ENCODE results near the gene OR5AK2. TPM values are rescaled to one million over a fixed set of nuclear protein-coding genes. Genes with fewer than 3 reads are reported as not detected.
"Not testable (repeated sequence)": the region's sequence is repeated elsewhere in the genome, so short reads cannot be mapped to it uniquely, and the experiment has no call there.

The OR5AK2 gene, protein sequence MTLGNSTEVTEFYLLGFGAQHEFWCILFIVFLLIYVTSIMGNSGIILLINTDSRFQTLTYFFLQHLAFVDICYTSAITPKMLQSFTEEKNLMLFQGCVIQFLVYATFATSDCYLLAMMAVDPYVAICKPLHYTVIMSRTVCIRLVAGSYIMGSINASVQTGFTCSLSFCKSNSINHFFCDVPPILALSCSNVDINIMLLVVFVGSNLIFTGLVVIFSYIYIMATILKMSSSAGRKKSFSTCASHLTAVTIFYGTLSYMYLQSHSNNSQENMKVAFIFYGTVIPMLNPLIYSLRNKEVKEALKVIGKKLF
- polyA plus RNA-seq (2013, experiment 1 of 2) = not detected
- not detected for polyA plus RNA-seq (2013, experiment 2 of 2)

DNA sequence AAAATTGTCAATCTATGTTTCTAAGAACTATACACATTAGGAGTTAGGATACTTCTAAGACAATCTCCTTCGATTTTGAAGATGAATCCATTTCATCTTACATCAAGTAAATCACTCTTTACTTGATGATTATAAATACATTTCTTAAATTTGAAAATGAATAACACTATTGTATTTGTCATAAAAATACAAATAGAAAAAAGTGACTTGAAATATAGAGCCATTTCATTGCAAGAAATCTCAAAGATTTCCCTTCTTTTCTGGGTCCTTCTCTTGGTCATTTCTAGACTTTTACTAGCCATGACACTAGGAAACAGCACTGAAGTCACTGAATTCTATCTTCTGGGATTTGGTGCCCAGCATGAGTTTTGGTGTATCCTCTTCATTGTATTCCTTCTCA is at the start of gene OR5AK2:
TSS of gene OR5AK2 (plus strand) at position 301 of the 400 bp plus-strand sequence. CDS start at position 301, 0 bp downstream.
- WGBS (ENCODE audit: extremely low coverage, insufficient coverage, low lambda C conversion rate) = no CpG with 5 or more reads among the region's 1 CpG
- Histone ChIP-seq H3K79me1 (ENCODE audit: low read length) (no peaks in the 10 kb centered on the region), H3K79me2 (ENCODE audit: control insufficient read depth, insufficient read depth, low read length) (no peaks in the 10 kb centered on the region), H4K8ac (ENCODE audit: low read depth, low read length) (no peak within 1 kb of the TSS), H4K5ac (ENCODE audit: low read length) (no peak within 1 kb of the TSS), H3K4me3 (ENCODE audit: low read length) (no peak within 1 kb of the TSS), H3K4ac (ENCODE audit: low read depth, low read length) (no peak within 1 kb of the TSS), H3K56ac (ENCODE audit: low read length) (no peak within 1 kb of the TSS), H3K9ac (ENCODE audit: low read length) (no peak within 1 kb of the TSS), H3K27ac (ENCODE audit: low read depth, low read length) (no peak within 1 kb of the TSS), H3K4me2 (ENCODE audit: low read length) (no peak within 1 kb of the TSS), H3K4me1 (ENCODE audit: control insufficient read depth, low read depth, low read length) (no peaks in the 10 kb centered on the region), H2BK120ac (ENCODE audit: low read depth, low read length) (no peak within 1 kb of the TSS), H2AK5ac (ENCODE audit: low read length) (no peak within 1 kb of the TSS), H3K23ac (ENCODE audit: low read length) (no peak within 1 kb of the TSS), H2BK15ac (replicated peaks; ENCODE audit: low read depth) (no peak within 1 kb of the TSS), H3K18ac (ENCODE audit: low read length) (no peak within 1 kb of the TSS), H3K36me3 (ENCODE audit: control insufficient read depth, insufficient read depth, low read length) (no peaks in the 10 kb centered on the region), H3K27me3 (ENCODE audit: insufficient read depth, low read length, poor library complexity) (no peaks in the 10 kb centered on the region), H2BK5ac (ENCODE audit: low read length) (no peak within 1 kb of the TSS)
- DNase-seq = no peak

DNA sequence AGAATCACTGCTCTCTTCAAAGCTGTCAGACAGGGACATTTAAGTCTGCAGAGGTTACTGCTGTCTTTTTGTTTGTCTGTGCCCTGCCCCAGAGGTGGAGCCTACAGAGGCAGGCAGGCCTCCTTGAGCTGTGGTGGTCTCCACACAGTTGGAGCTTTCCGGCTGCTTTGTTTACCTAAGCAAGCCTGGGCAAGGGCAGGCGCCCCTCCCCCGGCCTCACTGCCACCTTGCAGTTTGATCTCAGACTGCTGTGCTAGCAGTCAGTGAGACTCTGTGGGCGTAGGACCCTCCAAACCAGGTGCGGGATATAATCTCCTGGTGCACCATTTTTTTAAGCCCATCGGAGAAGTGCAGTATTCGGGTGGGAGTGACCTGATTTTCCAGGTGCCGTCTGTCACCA is 43.2 kb upstream of the OR5AK2 start:
- not testable (repeated sequence) for H3K18ac ChIP-seq (ENCODE audit: low read length); H3K23ac ChIP-seq (ENCODE audit: low read length); H2BK120ac ChIP-seq (ENCODE audit: low read depth, low read length); H4K5ac ChIP-seq (ENCODE audit: low read length); H3K4ac ChIP-seq (ENCODE audit: low read depth, low read length); H3K36me3 ChIP-seq (ENCODE audit: control insufficient read depth, insufficient read depth, low read length); DNase-seq; H3K4me3 ChIP-seq (ENCODE audit: low read length); H4K8ac ChIP-seq (ENCODE audit: low read depth, low read length); H3K27me3 ChIP-seq (ENCODE audit: insufficient read depth, low read length, poor library complexity); H2AK5ac ChIP-seq (ENCODE audit: low read length); H3K27ac ChIP-seq (ENCODE audit: low read depth, low read length); H3K79me1 ChIP-seq (ENCODE audit: low read length); H2BK5ac ChIP-seq (ENCODE audit: low read length); H3K56ac ChIP-seq (ENCODE audit: low read length); H3K9ac ChIP-seq (ENCODE audit: low read length); H2BK15ac ChIP-seq (replicated peaks; ENCODE audit: low read depth); H3K4me1 ChIP-seq (ENCODE audit: control insufficient read depth, low read depth, low read length); H3K4me2 ChIP-seq (ENCODE audit: low read length); H3K79me2 ChIP-seq (ENCODE audit: control insufficient read depth, insufficient read depth, low read length)
- no CpG with 5 or more reads among the region's 8 CpGs for WGBS (ENCODE audit: extremely low coverage, insufficient coverage, low lambda C conversion rate)

DNA sequence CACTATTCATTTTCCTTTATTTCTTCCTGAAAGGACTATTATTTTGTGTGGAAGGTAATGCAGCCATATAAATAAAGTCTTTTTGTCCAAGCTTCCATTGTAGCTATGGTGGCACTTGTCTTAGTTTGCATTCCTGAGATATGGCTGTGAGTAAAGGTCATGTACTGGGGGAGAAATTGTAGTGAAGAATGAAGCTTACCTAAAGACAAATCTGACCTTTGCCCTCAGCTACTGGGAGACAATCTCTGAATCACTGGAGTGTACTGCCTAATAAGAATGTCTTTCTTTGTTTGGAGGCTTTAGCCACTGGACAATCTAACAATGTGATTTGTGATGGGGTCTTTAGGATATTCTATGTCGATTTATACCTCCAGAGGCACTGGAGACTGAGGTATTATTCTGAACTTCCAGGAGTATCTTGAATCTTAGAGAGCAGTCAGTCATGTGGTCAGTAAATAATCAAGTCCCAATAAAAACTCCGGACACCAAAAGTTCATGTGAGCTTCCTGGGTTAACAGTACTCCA is 39.7 kb upstream of the OR5AK2 start:
- no peak for DNase-seq
- H3K23ac ChIP-seq (ENCODE audit: low read length) = no peak overlapping the region
- H3K9ac ChIP-seq (ENCODE audit: low read length) = no peak overlapping the region
- H3K18ac ChIP-seq (ENCODE audit: low read length) = no peak overlapping the region
- H4K5ac ChIP-seq (ENCODE audit: low read length) = no peak overlapping the region
- no peak overlapping the region for H3K4me2 ChIP-seq (ENCODE audit: low read length)
- no peak overlapping the region for H3K27ac ChIP-seq (ENCODE audit: low read depth, low read length)
- H2BK5ac ChIP-seq (ENCODE audit: low read length) = no peak overlapping the region
- H4K8ac ChIP-seq (ENCODE audit: low read depth, low read length) = no peak overlapping the region
- H2AK5ac ChIP-seq (ENCODE audit: low read length) = no peak overlapping the region
- WGBS (ENCODE audit: extremely low coverage, insufficient coverage, low lambda C conversion rate) = no CpG with 5 or more reads among the region's 2 CpGs
- no peaks in the 10 kb centered on the region for H3K79me1 ChIP-seq (ENCODE audit: low read length)
- H3K4ac ChIP-seq (ENCODE audit: low read depth, low read length) = no peak overlapping the region
- no peaks in the 10 kb centered on the region for H3K36me3 ChIP-seq (ENCODE audit: control insufficient read depth, insufficient read depth, low read length)
- H3K4me1 ChIP-seq (ENCODE audit: control insufficient read depth, low read depth, low read length) = no peaks in the 10 kb centered on the region
- no peaks in the 10 kb centered on the region for H3K27me3 ChIP-seq (ENCODE audit: insufficient read depth, low read length, poor library complexity)
- no peak overlapping the region for H3K56ac ChIP-seq (ENCODE audit: low read length)
- no peaks in the 10 kb centered on the region for H3K79me2 ChIP-seq (ENCODE audit: control insufficient read depth, insufficient read depth, low read length)
- no peak overlapping the region for H2BK120ac ChIP-seq (ENCODE audit: low read depth, low read length)
- no peak overlapping the region for H2BK15ac ChIP-seq (replicated peaks; ENCODE audit: low read depth)
- no peak overlapping the region for H3K4me3 ChIP-seq (ENCODE audit: low read length)

DNA sequence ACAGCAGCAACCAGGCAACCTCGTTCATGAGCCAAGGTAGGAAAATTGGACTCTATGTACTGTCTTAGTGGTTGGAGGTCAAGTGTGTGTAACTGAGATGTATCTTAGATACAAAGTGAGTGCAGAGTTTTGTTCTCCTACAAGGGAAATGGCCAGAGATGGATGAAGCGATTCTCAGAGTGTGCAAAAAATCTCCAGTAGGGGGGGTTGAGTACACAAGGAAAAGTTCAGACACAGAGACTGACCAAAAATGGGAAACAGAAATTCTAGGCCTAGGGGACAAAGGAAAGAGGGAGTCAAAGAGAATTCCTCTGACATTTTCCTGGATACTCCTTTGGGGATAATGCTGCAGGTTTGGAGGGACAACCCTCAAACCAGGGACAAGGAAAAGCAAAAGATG is 38.2 kb upstream of the OR5AK2 start:
- H3K4me1 ChIP-seq (ENCODE audit: control insufficient read depth, low read depth, low read length) = no peaks in the 10 kb centered on the region
- H3K27ac ChIP-seq (ENCODE audit: low read depth, low read length) = no peak overlapping the region
- no peaks in the 10 kb centered on the region for H3K79me2 ChIP-seq (ENCODE audit: control insufficient read depth, insufficient read depth, low read length)
- no peak overlapping the region for H3K4me3 ChIP-seq (ENCODE audit: low read length)
- no peak overlapping the region for H3K23ac ChIP-seq (ENCODE audit: low read length)
- H3K4me2 ChIP-seq (ENCODE audit: low read length) = no peak overlapping the region
- no peaks in the 10 kb centered on the region for H3K36me3 ChIP-seq (ENCODE audit: control insufficient read depth, insufficient read depth, low read length)
- H3K27me3 ChIP-seq (ENCODE audit: insufficient read depth, low read length, poor library complexity) = no peaks in the 10 kb centered on the region
- no CpG with 5 or more reads among the region's 2 CpGs for WGBS (ENCODE audit: extremely low coverage, insufficient coverage, low lambda C conversion rate)
- H2BK120ac ChIP-seq (ENCODE audit: low read depth, low read length) = no peak overlapping the region
- no peak overlapping the region for H2BK5ac ChIP-seq (ENCODE audit: low read length)
- H4K5ac ChIP-seq (ENCODE audit: low read length) = no peak overlapping the region
- no peaks in the 10 kb centered on the region for H3K79me1 ChIP-seq (ENCODE audit: low read length)
- no peak overlapping the region for H3K56ac ChIP-seq (ENCODE audit: low read length)
- no peak overlapping the region for H4K8ac ChIP-seq (ENCODE audit: low read depth, low read length)
- DNase-seq = peak; percentile 2
- no peak overlapping the region for H3K9ac ChIP-seq (ENCODE audit: low read length)
- H2AK5ac ChIP-seq (ENCODE audit: low read length) = no peak overlapping the region
- H3K4ac ChIP-seq (ENCODE audit: low read depth, low read length) = no peak overlapping the region
- H3K18ac ChIP-seq (ENCODE audit: low read length) = no peak overlapping the region
- no peak overlapping the region for H2BK15ac ChIP-seq (replicated peaks; ENCODE audit: low read depth)

DNA sequence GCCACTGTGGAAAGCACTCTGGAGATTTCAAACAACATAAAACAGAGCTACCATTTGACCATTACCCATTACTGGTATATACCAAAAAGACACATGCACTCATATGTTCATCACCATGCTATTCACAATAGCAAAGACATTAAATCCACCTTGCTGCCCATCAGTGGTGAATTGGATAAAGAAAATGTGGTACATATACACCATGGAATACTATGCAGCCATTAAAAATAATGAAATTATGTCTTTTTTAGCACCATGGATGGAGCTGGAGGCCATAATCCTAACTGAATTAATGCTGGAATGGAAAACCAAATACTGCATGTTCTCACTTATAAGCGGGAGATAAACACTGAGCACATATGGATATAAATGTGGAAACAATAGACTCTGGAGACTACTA is 34.8 kb upstream of the OR5AK2 start:
- H3K79me1 ChIP-seq (ENCODE audit: low read length) = not testable (repeated sequence)

DNA sequence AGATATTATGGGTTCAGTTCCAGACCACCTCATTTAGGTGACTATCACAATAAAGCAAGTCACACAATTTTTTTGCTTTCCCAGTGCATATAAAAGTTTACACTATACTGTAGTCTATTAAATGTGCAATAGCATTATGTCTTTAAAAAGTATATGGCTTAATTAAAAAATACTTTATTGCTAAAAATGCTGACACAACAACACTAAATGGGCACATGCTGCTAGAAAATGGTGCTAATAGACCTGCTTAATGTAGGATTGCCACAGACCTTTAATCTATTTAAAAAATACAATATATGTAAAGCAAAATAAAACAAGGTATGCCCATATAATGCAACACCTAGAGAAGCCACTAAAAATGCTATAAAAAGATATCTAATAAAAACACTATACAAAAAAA is 27.1 kb upstream of the OR5AK2 start:
- Histone ChIP-seq H2BK120ac (ENCODE audit: low read depth, low read length) (no peak overlapping the region), H3K4me3 (ENCODE audit: low read length) (no peak overlapping the region), H4K8ac (ENCODE audit: low read depth, low read length) (no peak overlapping the region), H3K9ac (ENCODE audit: low read length) (no peak overlapping the region), H3K4me2 (ENCODE audit: low read length) (no peak overlapping the region), H3K79me2 (ENCODE audit: control insufficient read depth, insufficient read depth, low read length) (no peaks in the 10 kb centered on the region), H4K5ac (ENCODE audit: low read length) (no peak overlapping the region), H3K4ac (ENCODE audit: low read depth, low read length) (no peak overlapping the region), H2BK15ac (replicated peaks; ENCODE audit: low read depth) (no peak overlapping the region), H2AK5ac (ENCODE audit: low read length) (no peak overlapping the region), H3K56ac (ENCODE audit: low read length) (no peak overlapping the region), H2BK5ac (ENCODE audit: low read length) (no peak overlapping the region), H3K27ac (ENCODE audit: low read depth, low read length) (no peak overlapping the region), H3K27me3 (ENCODE audit: insufficient read depth, low read length, poor library complexity) (no peaks in the 10 kb centered on the region), H3K79me1 (ENCODE audit: low read length) (no peaks in the 10 kb centered on the region), H3K18ac (ENCODE audit: low read length) (no peak overlapping the region), H3K4me1 (ENCODE audit: control insufficient read depth, low read depth, low read length) (no peaks in the 10 kb centered on the region), H3K36me3 (ENCODE audit: control insufficient read depth, insufficient read depth, low read length) (no peaks in the 10 kb centered on the region), H3K23ac (ENCODE audit: low read length) (no peak overlapping the region)
- no peak for DNase-seq

More for the DNA sequence above, 34.8 kb upstream of the OR5AK2 start:
- not testable (repeated sequence) for H3K4me1 ChIP-seq (ENCODE audit: control insufficient read depth, low read depth, low read length); H2BK120ac ChIP-seq (ENCODE audit: low read depth, low read length); H4K5ac ChIP-seq (ENCODE audit: low read length); H3K79me2 ChIP-seq (ENCODE audit: control insufficient read depth, insufficient read depth, low read length); H2AK5ac ChIP-seq (ENCODE audit: low read length); H3K27ac ChIP-seq (ENCODE audit: low read depth, low read length); DNase-seq; H3K36me3 ChIP-seq (ENCODE audit: control insufficient read depth, insufficient read depth, low read length); H2BK15ac ChIP-seq (replicated peaks; ENCODE audit: low read depth); H3K4me3 ChIP-seq (ENCODE audit: low read length); H3K56ac ChIP-seq (ENCODE audit: low read length); H3K4ac ChIP-seq (ENCODE audit: low read depth, low read length); H3K27me3 ChIP-seq (ENCODE audit: insufficient read depth, low read length, poor library complexity); H3K23ac ChIP-seq (ENCODE audit: low read length); H2BK5ac ChIP-seq (ENCODE audit: low read length); H4K8ac ChIP-seq (ENCODE audit: low read depth, low read length); H3K9ac ChIP-seq (ENCODE audit: low read length); H3K18ac ChIP-seq (ENCODE audit: low read length); H3K4me2 ChIP-seq (ENCODE audit: low read length)
- no CpG with 5 or more reads among the region's 1 CpG for WGBS (ENCODE audit: extremely low coverage, insufficient coverage, low lambda C conversion rate)

All from mesendoderm (in vitro differentiated cells).